ENCODE measurements around the gene KANSL2.

DNA sequence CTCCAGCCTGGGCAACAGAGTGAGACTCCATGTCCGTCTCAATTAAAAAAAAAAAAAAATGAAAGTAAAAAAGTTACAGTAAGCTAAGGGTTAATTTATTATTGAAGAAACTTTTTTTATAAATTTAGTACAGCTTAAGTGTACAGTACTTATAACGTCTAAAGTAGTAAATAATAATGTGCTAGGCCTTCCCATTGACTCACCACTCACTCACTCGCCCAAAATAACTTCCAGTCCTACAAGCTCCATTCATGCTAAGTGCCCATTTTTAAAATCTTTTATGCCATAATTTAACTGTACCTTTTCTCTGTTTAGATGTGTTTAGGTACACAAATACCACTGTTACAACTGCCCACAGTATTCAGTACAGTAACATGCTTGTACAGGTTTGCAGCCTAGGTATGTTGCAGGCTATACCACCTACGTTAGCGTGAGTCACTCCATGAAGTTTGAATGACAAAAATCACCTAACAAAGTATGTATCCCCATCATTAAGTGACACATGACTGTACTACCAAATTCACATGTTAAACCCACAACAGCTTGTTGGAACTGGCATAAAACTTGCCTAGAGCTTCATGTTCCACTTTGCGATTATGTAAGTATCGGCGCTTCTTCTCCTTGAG, 10.7 kb downstream of the KANSL2 start:
- TF ChIP-seq, protein P1, sequence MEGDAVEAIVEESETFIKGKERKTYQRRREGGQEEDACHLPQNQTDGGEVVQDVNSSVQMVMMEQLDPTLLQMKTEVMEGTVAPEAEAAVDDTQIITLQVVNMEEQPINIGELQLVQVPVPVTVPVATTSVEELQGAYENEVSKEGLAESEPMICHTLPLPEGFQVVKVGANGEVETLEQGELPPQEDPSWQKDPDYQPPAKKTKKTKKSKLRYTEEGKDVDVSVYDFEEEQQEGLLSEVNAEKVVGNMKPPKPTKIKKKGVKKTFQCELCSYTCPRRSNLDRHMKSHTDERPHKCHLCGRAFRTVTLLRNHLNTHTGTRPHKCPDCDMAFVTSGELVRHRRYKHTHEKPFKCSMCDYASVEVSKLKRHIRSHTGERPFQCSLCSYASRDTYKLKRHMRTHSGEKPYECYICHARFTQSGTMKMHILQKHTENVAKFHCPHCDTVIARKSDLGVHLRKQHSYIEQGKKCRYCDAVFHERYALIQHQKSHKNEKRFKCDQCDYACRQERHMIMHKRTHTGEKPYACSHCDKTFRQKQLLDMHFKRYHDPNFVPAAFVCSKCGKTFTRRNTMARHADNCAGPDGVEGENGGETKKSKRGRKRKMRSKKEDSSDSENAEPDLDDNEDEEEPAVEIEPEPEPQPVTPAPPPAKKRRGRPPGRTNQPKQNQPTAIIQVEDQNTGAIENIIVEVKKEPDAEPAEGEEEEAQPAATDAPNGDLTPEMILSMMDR (IDR thresholded peaks at IDR 0.05), result no peak
- TF ChIP-seq POLR2A (IDR thresholded peaks at IDR 0.05), result no peak
